ENCODE data around the gene FAXDC2. TPM values are rescaled to one million over a fixed set of nuclear protein-coding genes. Genes with fewer than 3 reads are reported as not detected.

Gene FAXDC2
- total and polyA plus RNA-seq, 10 donors, result 2.3 to 34.8 (median 19.5) TPM

DNA sequence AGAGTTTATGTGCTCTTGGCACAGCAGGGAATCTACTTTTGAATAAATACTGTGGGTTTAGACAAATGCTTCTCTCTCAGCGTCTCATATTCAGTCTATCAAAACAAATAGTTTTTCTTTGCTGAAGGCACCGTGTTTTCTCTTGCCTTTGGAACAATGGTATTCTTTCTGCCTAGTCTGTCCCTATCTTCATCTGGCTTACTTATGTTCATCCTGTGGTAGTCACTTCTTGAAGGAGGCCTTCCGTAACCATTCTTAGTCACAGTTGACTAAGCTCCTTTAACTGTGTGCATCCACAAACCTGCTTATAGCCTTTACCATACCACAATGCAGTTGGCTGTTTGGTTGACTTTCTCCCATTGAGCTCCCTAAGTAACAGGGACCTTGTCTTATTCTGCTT is 49.3 kb downstream of the FAXDC2 start:
- H3K4me3 ChIP-seq, result no peak overlapping the region
- intact Hi-C loops (cut with DNase I; ENCODE audit: low total_unique reads), result no loop called here
- TF ChIP-seq, protein P1, sequence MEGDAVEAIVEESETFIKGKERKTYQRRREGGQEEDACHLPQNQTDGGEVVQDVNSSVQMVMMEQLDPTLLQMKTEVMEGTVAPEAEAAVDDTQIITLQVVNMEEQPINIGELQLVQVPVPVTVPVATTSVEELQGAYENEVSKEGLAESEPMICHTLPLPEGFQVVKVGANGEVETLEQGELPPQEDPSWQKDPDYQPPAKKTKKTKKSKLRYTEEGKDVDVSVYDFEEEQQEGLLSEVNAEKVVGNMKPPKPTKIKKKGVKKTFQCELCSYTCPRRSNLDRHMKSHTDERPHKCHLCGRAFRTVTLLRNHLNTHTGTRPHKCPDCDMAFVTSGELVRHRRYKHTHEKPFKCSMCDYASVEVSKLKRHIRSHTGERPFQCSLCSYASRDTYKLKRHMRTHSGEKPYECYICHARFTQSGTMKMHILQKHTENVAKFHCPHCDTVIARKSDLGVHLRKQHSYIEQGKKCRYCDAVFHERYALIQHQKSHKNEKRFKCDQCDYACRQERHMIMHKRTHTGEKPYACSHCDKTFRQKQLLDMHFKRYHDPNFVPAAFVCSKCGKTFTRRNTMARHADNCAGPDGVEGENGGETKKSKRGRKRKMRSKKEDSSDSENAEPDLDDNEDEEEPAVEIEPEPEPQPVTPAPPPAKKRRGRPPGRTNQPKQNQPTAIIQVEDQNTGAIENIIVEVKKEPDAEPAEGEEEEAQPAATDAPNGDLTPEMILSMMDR (IDR thresholded peaks at IDR 0.05 in 8 of 11, conservative IDR thresholded peaks at IDR 0.05 in 3 of 11), result no peak
- TF ChIP-seq POLR2A (IDR thresholded peaks at IDR 0.05) (no peak), POLR2AphosphoS5 (IDR thresholded peaks at IDR 0.05) (no peak)
- 88 to 93% (median 89%) methylated on average over 3 of the region's 3 CpGs for WGBS, 5 donors
- no peaks in the 10 kb centered on the region for H3K4me1 ChIP-seq
- no peaks in the 10 kb centered on the region for H3K9me3 ChIP-seq
- DNase-seq, result no peak
- H3K27me3 ChIP-seq (replicated peaks in 1 of 7), result no peaks in the 10 kb centered on the region
- H3K36me3 ChIP-seq, result peaks cover 14 to 100% (median 98%) of the 10 kb centered on the region in 6 donors
- H3K27ac ChIP-seq, result no peak overlapping the region

DNA sequence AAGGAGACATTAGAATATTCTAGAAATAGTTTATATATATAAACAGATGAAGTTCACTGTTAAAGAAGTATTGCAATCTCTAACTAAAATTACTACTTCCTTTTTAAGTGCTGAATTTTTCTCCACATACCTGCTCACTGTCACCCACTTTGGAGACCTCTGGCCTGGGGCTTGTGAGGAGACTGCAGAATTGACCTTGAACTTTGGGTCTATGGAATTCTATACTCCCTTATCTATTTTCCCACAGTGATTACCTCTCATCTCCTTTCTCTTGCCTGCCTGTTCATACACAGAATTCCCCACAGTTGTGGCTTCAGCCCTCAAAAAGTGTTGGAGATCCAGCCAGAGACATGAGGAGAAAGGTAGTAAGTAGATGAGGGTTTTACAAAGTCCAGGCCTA is 49.8 kb downstream of the FAXDC2 start:
- intact Hi-C loops (cut with DNase I; ENCODE audit: low total_unique reads), result no loop called here
- H3K4me3 ChIP-seq, result no peak overlapping the region

DNA sequence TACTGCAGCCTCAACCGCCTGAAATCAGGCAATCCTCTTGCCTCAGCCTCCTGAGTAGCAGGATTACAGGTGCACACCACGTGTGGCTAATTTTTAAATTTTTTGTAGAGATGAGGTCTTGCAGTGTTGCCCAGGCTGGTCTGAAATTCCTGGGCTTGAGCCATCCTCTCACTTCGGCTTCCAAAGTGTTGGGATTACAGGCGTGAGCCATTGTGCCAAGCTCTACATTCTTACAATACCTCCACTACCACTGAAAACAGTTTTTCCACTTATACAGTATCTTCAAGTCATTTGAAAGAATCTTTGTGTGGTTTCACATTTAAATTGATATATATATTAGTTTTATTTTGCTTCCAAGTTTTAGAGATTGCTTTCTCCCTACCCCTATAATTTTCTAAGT is 52.6 kb downstream of the FAXDC2 start:
- Histone ChIP-seq H3K36me3 (peaks cover 8 to 96% (median 90%) of the 10 kb centered on the region in 6 donors), H3K4me3 (no peak overlapping the region), H3K4me1 (no peaks in the 10 kb centered on the region), H3K27me3 (replicated peaks in 1 of 7) (no peaks in the 10 kb centered on the region), H3K9me3 (no peaks in the 10 kb centered on the region), H3K27ac (no peak overlapping the region)
- intact Hi-C loops (cut with DNase I; ENCODE audit: low total_unique reads), result no loop called here
- DNase-seq, result no peak
- TF ChIP-seq POLR2AphosphoS5 (IDR thresholded peaks at IDR 0.05) (no peak), POLR2A (IDR thresholded peaks at IDR 0.05) (no peak)
- TF ChIP-seq, protein P1 (IDR thresholded peaks at IDR 0.05 in 8 of 11, conservative IDR thresholded peaks at IDR 0.05 in 3 of 11), result no peak
- WGBS, 5 donors, result 87 to 98% (median 96%) methylated on average over 4 of the region's 4 CpGs

More for the DNA sequence above, 49.8 kb downstream of the FAXDC2 start:
- Histone ChIP-seq H3K4me1 (no peaks in the 10 kb centered on the region), H3K36me3 (peaks cover 14 to 96% (median 93%) of the 10 kb centered on the region in 6 donors), H3K27me3 (replicated peaks in 1 of 7) (no peaks in the 10 kb centered on the region), H3K27ac (no peak overlapping the region), H3K9me3 (no peaks in the 10 kb centered on the region)
- no peak for DNase-seq
- TF ChIP-seq, protein P1 (IDR thresholded peaks at IDR 0.05 in 8 of 11, conservative IDR thresholded peaks at IDR 0.05 in 3 of 11), result no peak
- no peak for TF ChIP-seq POLR2AphosphoS5 (IDR thresholded peaks at IDR 0.05)
- TF ChIP-seq POLR2A (IDR thresholded peaks at IDR 0.05), result no peak

DNA sequence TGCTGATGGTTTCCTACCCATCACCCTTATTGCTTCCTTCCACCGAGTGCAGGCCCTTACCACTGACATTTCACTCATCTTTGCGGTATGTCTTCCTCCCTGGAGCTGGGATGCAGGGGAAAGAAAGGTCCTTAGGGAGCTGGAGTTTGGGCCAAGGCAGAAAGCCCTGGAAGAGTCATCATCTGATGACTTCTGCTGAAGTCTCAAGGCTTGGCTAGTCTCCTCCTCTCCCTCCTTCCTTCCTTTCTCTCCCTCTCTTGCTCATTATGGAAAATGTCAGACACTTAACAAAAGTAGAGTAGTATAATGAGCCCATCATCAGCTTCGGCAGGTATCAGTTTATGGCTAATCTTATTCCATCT is 55.2 kb downstream of the FAXDC2 start:
- no peak overlapping the region for H3K27ac ChIP-seq

More for the DNA sequence above, 55.2 kb downstream of the FAXDC2 start:
- Histone ChIP-seq H3K27me3 (replicated peaks in 1 of 7) (no peaks in the 10 kb centered on the region), H3K4me1 (peaks cover 0 to 16% (median 0%) of the 10 kb centered on the region in 6 donors), H3K9me3 (no peaks in the 10 kb centered on the region), H3K4me3 (no peak overlapping the region), H3K36me3 (peaks cover 3 to 96% (median 86%) of the 10 kb centered on the region in 6 donors)
- WGBS, 5 donors, result 75 to 91% (median 85%) methylated on average over 3 of the region's 3 CpGs
- TF ChIP-seq POLR2A (IDR thresholded peaks at IDR 0.05) (no peak), POLR2AphosphoS5 (IDR thresholded peaks at IDR 0.05) (no peak)
- TF ChIP-seq, protein P1 (IDR thresholded peaks at IDR 0.05 in 8 of 11, conservative IDR thresholded peaks at IDR 0.05 in 3 of 11), result no peak
- intact Hi-C loops (cut with DNase I; ENCODE audit: low total_unique reads), result no loop called here
- no peak for DNase-seq
